GM18505 (cell line): ENCODE results near the gene PCBP3.
"Not testable (repeated sequence)": the region's sequence is repeated elsewhere in the genome, so short reads cannot be mapped to it uniquely, and the experiment has no call there.

Experiments used
- ATAC-seq: cut with Tn5 transposase; IDR thresholded peaks from one replicate; pipeline ENCODE4 v1.9.1; 2021; ENCODE audit not compliant: unreplicated experiment
- POLR2A ChIP-seq: IDR thresholded peaks from 4 replicates; pipeline ENCODE4 v1.6.1; 2011; ENCODE audit warnings: borderline replicate concordance; ENCODE audit not compliant: insufficient read depth, insufficient read length; ENCODE audit errors: extremely low read depth

Gene PCBP3

GRCh38 chr21:45848805-45849204 lies 205.3 kb downstream of the PCBP3 start:
- no peak for ATAC-seq
- TF ChIP-seq POLR2A: no peak

- no peak for ATAC-seq
- no peak for TF ChIP-seq POLR2A
Measured at GRCh38 chr21:45849651-45850050, 206.1 kb downstream of the PCBP3 start.

GRCh38 chr21:45850181-45850580 lies 206.7 kb downstream of the PCBP3 start:
- no peak for ATAC-seq
- no peak for TF ChIP-seq POLR2A

GRCh38 chr21:45852386-45852785 lies 208.9 kb downstream of the PCBP3 start:
- not testable (repeated sequence) for ATAC-seq

- no peak for TF ChIP-seq POLR2A
- no peak for ATAC-seq
Measured at GRCh38 chr21:45852886-45853400, 209.4 kb downstream of the PCBP3 start.

- no peak for ATAC-seq
- no peak for TF ChIP-seq POLR2A
Measured at GRCh38 chr21:45853703-45854342, 210.3 kb downstream of the PCBP3 start.

- no peak for ATAC-seq
- TF ChIP-seq POLR2A: no peak
Measured at GRCh38 chr21:45854690-45855247, 211.2 kb downstream of the PCBP3 start.

GRCh38 chr21:45855248-45855811 lies 211.8 kb downstream of the PCBP3 start:
- no peak for TF ChIP-seq POLR2A
- no peak for ATAC-seq

GRCh38 chr21:45856442-45856841 lies 212.9 kb downstream of the PCBP3 start:
- ATAC-seq: no peak
- no peak for TF ChIP-seq POLR2A

- TF ChIP-seq POLR2A: no peak
Measured at GRCh38 chr21:45856906-45857305, 213.4 kb downstream of the PCBP3 start.

GRCh38 chr21:45857761-45858160 lies 214.2 kb downstream of the PCBP3 start:
- ATAC-seq: no peak
- TF ChIP-seq POLR2A: no peak

More at GRCh38 chr21:45856906-45857305, 213.4 kb downstream of the PCBP3 start:
- ATAC-seq: no peak

- ATAC-seq: no peak
- no peak for TF ChIP-seq POLR2A
Measured at GRCh38 chr21:45858180-45858579, 214.7 kb downstream of the PCBP3 start.

GRCh38 chr21:45859041-45859761 lies 215.7 kb downstream of the PCBP3 start:
- ATAC-seq: no peak

More at GRCh38 chr21:45859041-45859761, 215.7 kb downstream of the PCBP3 start:
- no peak for TF ChIP-seq POLR2A
